ENCODE measurements around the gene ASCL2. TPM values are rescaled to one million over a fixed set of nuclear protein-coding genes. Genes with fewer than 3 reads are reported as not detected.

Gene ASCL2
- total RNA-seq, 1 experiment from 2014 or later: 32.5 TPM

DNA sequence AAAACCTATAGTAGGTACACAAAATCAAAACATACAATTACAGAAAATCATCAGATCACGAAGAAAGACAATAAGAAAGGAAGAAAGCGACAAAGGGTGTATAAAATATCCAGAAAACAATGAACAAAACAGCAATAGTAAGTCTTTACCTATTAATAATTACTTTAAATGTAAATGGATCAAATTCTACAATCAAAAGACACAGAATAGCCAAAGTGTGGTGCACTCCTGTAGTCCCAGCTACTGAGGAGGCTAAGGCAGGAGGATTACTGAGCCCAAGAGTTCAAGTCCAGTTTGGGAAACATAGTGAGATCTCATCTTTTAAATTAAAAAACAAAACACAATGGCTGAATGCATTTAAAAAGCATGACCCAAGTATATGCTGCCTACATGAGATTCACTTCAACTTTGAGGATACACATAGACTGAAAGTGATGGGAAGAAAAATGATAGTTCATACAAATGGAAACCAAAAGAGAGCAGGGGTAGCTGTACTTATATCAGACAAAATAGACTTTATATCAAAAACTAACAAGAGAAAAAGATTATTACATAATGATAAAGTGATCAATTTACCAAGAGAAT is 40.6 kb downstream of the ASCL2 start:
- Mint-ChIP-seq H3K27me3 (ENCODE audit: insufficient read depth, unreplicated experiment) (no peaks in the 10 kb centered on the region), H3K4me1 (ENCODE audit: low read depth, unreplicated experiment) (no peaks in the 10 kb centered on the region), H3K4me3 (ENCODE audit: unreplicated experiment) (no peak overlapping the region), H3K27ac (ENCODE audit: unreplicated experiment) (no peak overlapping the region), H3K36me3 (ENCODE audit: insufficient read depth, unreplicated experiment) (no peaks in the 10 kb centered on the region), H3K9me3 (ENCODE audit: unreplicated experiment) (peaks cover 46% of the 10 kb centered on the region)
- Histone ChIP-seq H3K36me3 (ENCODE audit: control insufficient read depth, insufficient read depth, low read length) (no peaks in the 10 kb centered on the region), H3K9me3 (peaks cover 33% of the 10 kb centered on the region), H3K27me3 (replicated peaks; ENCODE audit: control insufficient read depth, insufficient read depth, low read length) (no peaks in the 10 kb centered on the region), H3K4me1 (no peaks in the 10 kb centered on the region), H3K4me3 (ENCODE audit: low read depth, low read length) (no peak overlapping the region)
- intact Hi-C loops (cut with micrococcal nuclease; ENCODE audit: unreplicated experiment): no loop called here
- no peak for DNase-seq
- POLR2A ChIA-PET: no interaction called here
- BruUV-seq (replicated peaks): no TSS peak
- CTCF ChIA-PET: no interaction called here
- TF ChIP-seq, protein P1, sequence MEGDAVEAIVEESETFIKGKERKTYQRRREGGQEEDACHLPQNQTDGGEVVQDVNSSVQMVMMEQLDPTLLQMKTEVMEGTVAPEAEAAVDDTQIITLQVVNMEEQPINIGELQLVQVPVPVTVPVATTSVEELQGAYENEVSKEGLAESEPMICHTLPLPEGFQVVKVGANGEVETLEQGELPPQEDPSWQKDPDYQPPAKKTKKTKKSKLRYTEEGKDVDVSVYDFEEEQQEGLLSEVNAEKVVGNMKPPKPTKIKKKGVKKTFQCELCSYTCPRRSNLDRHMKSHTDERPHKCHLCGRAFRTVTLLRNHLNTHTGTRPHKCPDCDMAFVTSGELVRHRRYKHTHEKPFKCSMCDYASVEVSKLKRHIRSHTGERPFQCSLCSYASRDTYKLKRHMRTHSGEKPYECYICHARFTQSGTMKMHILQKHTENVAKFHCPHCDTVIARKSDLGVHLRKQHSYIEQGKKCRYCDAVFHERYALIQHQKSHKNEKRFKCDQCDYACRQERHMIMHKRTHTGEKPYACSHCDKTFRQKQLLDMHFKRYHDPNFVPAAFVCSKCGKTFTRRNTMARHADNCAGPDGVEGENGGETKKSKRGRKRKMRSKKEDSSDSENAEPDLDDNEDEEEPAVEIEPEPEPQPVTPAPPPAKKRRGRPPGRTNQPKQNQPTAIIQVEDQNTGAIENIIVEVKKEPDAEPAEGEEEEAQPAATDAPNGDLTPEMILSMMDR (IDR thresholded peaks at IDR 0.05; ENCODE audit: insufficient read depth in 1 of 2, low read depth in 1 of 2, low read length in 1 of 2, severe bottlenecking in 1 of 2, unreplicated experiment in 1 of 2): no peak

DNA sequence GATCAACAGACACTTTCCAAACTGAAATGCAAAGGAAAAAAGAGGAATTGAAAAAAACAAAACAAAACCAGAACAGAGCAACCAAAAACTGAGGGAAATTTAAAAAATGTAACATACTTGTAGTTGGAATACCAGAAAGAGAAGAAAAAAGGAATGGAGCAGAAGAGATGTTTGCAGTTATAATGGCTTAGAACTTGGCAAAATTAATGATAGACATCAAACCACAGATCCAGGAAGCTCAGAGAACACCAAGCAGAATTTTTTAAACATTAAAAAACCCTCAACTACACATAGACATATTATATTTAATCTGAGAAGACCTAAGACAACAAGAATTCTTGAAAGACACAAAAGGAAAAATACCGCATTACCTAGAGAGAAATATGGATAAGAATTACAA is 46.1 kb downstream of the ASCL2 start:
- intact Hi-C loops (cut with micrococcal nuclease; ENCODE audit: unreplicated experiment): no loop called here
- no peaks in the 10 kb centered on the region for H3K27me3 Mint-ChIP-seq (ENCODE audit: insufficient read depth, unreplicated experiment)
- no peak overlapping the region for H3K27ac Mint-ChIP-seq (ENCODE audit: unreplicated experiment)
- H3K9me3 Mint-ChIP-seq (ENCODE audit: unreplicated experiment): peaks cover 39% of the 10 kb centered on the region
- Histone ChIP-seq H3K27me3 (replicated peaks; ENCODE audit: control insufficient read depth, insufficient read depth, low read length) (no peaks in the 10 kb centered on the region), H3K9me3 (peaks cover 30% of the 10 kb centered on the region), H3K4me3 (ENCODE audit: low read depth, low read length) (no peak overlapping the region), H3K36me3 (ENCODE audit: control insufficient read depth, insufficient read depth, low read length) (no peaks in the 10 kb centered on the region), H3K4me1 (peaks cover 5% of the 10 kb centered on the region)
- POLR2A ChIA-PET: no interaction called here
- H3K4me3 Mint-ChIP-seq (ENCODE audit: unreplicated experiment): no peak overlapping the region
- no peak for DNase-seq
- H3K36me3 Mint-ChIP-seq (ENCODE audit: insufficient read depth, unreplicated experiment): no peaks in the 10 kb centered on the region
- BruUV-seq (replicated peaks): no TSS peak
- TF ChIP-seq, protein P1 (IDR thresholded peaks at IDR 0.05; ENCODE audit: insufficient read depth in 1 of 2, low read depth in 1 of 2, low read length in 1 of 2, severe bottlenecking in 1 of 2, unreplicated experiment in 1 of 2): no peak
- CTCF ChIA-PET: no interaction called here
- no peaks in the 10 kb centered on the region for H3K4me1 Mint-ChIP-seq (ENCODE audit: low read depth, unreplicated experiment)

DNA sequence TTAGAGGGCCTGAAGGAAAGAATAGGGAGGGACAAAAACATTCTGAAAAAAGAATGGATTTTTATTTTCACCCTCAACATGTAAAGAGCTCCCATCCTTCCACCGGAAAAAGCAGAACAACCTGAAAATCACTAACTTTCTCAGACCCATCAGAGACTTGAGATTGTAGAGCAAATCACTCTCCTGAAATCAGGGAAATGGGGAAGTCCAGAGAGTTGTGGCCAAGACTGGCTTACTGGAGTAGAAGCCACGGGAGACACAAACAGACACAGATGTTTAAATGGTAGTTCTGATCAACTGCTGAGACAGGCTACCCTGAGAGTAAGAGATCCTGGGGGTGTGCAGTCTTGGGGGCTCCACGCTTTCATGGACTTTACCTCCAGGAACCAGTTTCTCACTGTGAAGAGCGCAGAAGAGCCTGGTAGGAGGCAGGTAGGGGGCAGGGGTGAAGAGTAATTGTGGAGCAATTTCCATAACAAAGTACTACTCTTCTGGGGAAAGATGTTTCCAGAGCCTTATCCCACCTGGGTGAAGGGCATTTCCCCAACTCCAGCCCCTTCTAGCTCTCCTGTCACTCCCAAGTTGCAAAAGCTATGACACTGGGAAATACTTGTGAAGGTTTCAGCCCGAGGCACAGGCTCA is 47.1 kb downstream of the ASCL2 start:
- no peak overlapping the region for H3K4me3 ChIP-seq (ENCODE audit: low read depth, low read length)
- intact Hi-C loops (cut with micrococcal nuclease; ENCODE audit: unreplicated experiment): no loop called here
- TF ChIP-seq, protein P1 (IDR thresholded peaks at IDR 0.05; ENCODE audit: insufficient read depth in 1 of 2, low read depth in 1 of 2, low read length in 1 of 2, severe bottlenecking in 1 of 2, unreplicated experiment in 1 of 2): no peak
- CTCF ChIA-PET: interaction anchor here (0.6 kb wide), 1 partner anchor 15 kb away, joined by 4 read pairs; no protein-coding TSS in a partner anchor
- H3K27me3 Mint-ChIP-seq (ENCODE audit: insufficient read depth, unreplicated experiment): no peaks in the 10 kb centered on the region
- POLR2A ChIA-PET: no interaction called here
- no peak overlapping the region for H3K27ac Mint-ChIP-seq (ENCODE audit: unreplicated experiment)
- H3K4me1 ChIP-seq: peaks cover 15% of the 10 kb centered on the region
- no peaks in the 10 kb centered on the region for H3K27me3 ChIP-seq (replicated peaks; ENCODE audit: control insufficient read depth, insufficient read depth, low read length)
- H3K9me3 Mint-ChIP-seq (ENCODE audit: unreplicated experiment): peaks cover 29% of the 10 kb centered on the region
- peaks cover 8% of the 10 kb centered on the region for H3K4me1 Mint-ChIP-seq (ENCODE audit: low read depth, unreplicated experiment)
- DNase-seq: no peak
- H3K4me3 Mint-ChIP-seq (ENCODE audit: unreplicated experiment): no peak overlapping the region
- no peaks in the 10 kb centered on the region for H3K36me3 Mint-ChIP-seq (ENCODE audit: insufficient read depth, unreplicated experiment)
- no TSS peak for BruUV-seq (replicated peaks)
- peaks cover 23% of the 10 kb centered on the region for H3K9me3 ChIP-seq
- H3K36me3 ChIP-seq (ENCODE audit: control insufficient read depth, insufficient read depth, low read length): no peaks in the 10 kb centered on the region

Data from Caco-2 (cell line).